Measurements from ENCODE around the gene ARHGEF1. TPM values are rescaled to one million over a fixed set of nuclear protein-coding genes. Genes with fewer than 3 reads are reported as not detected.

Gene ARHGEF1
- total RNA-seq, 1 donor from 2014 or later: 10.9 TPM

DNA sequence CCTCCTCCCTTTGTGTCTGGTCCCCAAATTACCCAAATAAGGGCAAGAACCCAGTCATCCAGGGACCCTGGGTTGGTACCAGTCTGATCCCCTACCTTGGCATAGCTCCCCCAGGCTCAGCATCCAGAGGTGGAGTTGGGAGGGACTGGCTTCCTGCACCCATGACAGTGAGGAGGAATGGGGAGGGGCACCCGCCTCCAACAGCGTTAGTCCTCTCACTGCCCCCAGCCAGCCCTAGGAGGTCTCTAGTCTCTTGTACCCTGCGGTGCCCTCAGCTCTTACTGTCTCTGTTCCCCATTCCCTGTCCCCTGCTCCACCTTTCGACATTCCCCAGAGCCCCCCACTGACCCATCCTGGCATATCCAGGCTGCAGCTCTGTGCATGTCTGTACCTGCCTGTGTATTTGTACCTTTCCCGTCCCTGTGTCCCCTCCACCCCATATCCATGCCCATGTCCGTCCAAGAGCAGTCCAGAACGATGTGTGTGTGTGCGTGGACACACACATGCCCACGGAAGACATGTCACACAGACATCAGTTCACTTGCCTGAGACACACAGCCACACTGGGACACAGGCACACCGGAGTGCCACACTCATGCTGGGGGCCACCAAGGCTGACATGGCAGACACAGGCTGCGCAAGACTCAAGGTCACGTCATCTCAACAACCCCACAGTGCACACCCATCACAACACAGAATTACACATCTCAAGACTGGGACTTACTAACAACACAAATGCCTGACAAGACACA is 27.4 kb downstream of the ARHGEF1 start:
- no peak for TF ChIP-seq EZH2phosphoT487 (IDR thresholded peaks at IDR 0.05)
- TF ChIP-seq, protein P1, sequence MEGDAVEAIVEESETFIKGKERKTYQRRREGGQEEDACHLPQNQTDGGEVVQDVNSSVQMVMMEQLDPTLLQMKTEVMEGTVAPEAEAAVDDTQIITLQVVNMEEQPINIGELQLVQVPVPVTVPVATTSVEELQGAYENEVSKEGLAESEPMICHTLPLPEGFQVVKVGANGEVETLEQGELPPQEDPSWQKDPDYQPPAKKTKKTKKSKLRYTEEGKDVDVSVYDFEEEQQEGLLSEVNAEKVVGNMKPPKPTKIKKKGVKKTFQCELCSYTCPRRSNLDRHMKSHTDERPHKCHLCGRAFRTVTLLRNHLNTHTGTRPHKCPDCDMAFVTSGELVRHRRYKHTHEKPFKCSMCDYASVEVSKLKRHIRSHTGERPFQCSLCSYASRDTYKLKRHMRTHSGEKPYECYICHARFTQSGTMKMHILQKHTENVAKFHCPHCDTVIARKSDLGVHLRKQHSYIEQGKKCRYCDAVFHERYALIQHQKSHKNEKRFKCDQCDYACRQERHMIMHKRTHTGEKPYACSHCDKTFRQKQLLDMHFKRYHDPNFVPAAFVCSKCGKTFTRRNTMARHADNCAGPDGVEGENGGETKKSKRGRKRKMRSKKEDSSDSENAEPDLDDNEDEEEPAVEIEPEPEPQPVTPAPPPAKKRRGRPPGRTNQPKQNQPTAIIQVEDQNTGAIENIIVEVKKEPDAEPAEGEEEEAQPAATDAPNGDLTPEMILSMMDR (IDR thresholded peaks at IDR 0.05): no peak
- no peak for TF ChIP-seq EZH2 (IDR thresholded peaks at IDR 0.05)
- H3K27ac ChIP-seq: no peak overlapping the region
- no peaks in the 10 kb centered on the region for H3K9me3 Mint-ChIP-seq
- no peak overlapping the region for H3K4me3 Mint-ChIP-seq
- no peak overlapping the region for H3K27ac Mint-ChIP-seq
- peaks cover 4% of the 10 kb centered on the region for H3K4me1 Mint-ChIP-seq
- no peaks in the 10 kb centered on the region for H3K9me3 ChIP-seq (ENCODE audit: low read depth)
- H3K27me3 Mint-ChIP-seq (ENCODE audit: insufficient read depth, low read depth): peaks cover 36% of the 10 kb centered on the region
- no peak overlapping the region for H2AFZ ChIP-seq (replicated peaks)
- no peak overlapping the region for H3K9ac ChIP-seq
- no peaks in the 10 kb centered on the region for H3K36me3 ChIP-seq
- H4K20me1 ChIP-seq (ENCODE audit: low read depth): peaks cover 26% of the 10 kb centered on the region
- no peaks in the 10 kb centered on the region for H3K79me2 ChIP-seq (ENCODE audit: low read depth)
- no peak overlapping the region for H3K4me3 ChIP-seq
- peaks cover 68% of the 10 kb centered on the region for H3K27me3 ChIP-seq
- no peaks in the 10 kb centered on the region for H3K36me3 Mint-ChIP-seq
- H3F3A ChIP-seq (ENCODE audit: low read depth): no peaks in the 10 kb centered on the region
- DNase-seq (ENCODE audit: low spot score): no peak
- H3K4me1 ChIP-seq: peaks cover 8% of the 10 kb centered on the region
- no peak overlapping the region for H3K4me2 ChIP-seq

DNA sequence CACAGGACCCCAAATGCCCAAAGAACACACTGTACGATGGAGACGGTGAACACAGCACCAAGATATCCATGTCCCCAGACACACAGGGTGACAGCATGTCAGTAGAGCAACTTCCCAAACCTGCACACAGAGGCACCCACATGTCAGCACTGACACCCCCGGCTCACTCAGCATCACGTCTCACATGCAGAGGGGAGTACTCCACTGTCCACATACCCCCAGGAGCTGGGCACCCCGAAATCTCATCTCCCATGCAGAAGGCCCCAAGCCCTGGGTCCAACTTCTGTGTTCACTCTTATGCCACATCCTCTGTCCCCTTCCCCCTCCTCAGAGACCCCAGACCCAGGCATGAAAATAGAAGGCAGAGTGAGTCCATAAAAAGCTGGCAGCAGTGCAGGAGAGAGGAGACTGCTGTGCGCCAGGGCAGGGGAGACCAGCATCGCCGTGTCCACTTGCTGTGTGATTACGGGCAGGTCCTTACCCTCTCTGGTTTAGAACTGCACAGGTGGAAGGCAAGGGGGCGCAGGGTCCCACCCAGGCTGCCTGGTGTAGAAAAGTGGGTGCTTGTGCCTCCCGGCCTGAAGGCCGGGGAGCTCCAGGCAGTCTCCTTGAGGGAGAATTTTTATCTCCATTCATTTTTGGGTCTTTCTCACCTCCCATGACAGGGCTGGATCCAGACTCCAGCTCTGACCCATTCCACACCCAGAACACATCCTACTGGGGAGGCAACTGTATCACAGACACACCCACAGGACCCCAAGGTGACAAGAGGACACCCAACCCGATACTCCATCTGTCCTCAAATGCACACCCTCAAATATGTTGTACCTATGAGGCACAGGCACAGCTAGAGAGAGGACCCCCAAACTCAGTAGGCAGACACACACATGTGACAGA is 28.3 kb downstream of the ARHGEF1 start:
- Histone ChIP-seq H3K36me3 (no peaks in the 10 kb centered on the region), H3K4me1 (peaks cover 8% of the 10 kb centered on the region), H3K9me3 (ENCODE audit: low read depth) (no peaks in the 10 kb centered on the region), H3K9ac (no peak overlapping the region), H3K4me2 (no peak overlapping the region), H3K27me3 (peaks cover 76% of the 10 kb centered on the region), H2AFZ (replicated peaks) (no peak overlapping the region), H3F3A (ENCODE audit: low read depth) (no peaks in the 10 kb centered on the region), H4K20me1 (ENCODE audit: low read depth) (peaks cover 26% of the 10 kb centered on the region), H3K79me2 (ENCODE audit: low read depth) (no peaks in the 10 kb centered on the region), H3K27ac (no peak overlapping the region), H3K4me3 (no peak overlapping the region)
- Mint-ChIP-seq H3K9me3 (no peaks in the 10 kb centered on the region), H3K4me3 (peak overlapping the region; percentile 52), H3K36me3 (no peaks in the 10 kb centered on the region), H3K27me3 (ENCODE audit: insufficient read depth, low read depth) (peaks cover 36% of the 10 kb centered on the region), H3K27ac (no peak overlapping the region), H3K4me1 (peaks cover 4% of the 10 kb centered on the region)
- TF ChIP-seq EZH2 (IDR thresholded peaks at IDR 0.05) (no peak), EZH2phosphoT487 (IDR thresholded peaks at IDR 0.05) (no peak)
- TF ChIP-seq, protein P1 (IDR thresholded peaks at IDR 0.05): no peak
- no peak for DNase-seq (ENCODE audit: low spot score)

DNA sequence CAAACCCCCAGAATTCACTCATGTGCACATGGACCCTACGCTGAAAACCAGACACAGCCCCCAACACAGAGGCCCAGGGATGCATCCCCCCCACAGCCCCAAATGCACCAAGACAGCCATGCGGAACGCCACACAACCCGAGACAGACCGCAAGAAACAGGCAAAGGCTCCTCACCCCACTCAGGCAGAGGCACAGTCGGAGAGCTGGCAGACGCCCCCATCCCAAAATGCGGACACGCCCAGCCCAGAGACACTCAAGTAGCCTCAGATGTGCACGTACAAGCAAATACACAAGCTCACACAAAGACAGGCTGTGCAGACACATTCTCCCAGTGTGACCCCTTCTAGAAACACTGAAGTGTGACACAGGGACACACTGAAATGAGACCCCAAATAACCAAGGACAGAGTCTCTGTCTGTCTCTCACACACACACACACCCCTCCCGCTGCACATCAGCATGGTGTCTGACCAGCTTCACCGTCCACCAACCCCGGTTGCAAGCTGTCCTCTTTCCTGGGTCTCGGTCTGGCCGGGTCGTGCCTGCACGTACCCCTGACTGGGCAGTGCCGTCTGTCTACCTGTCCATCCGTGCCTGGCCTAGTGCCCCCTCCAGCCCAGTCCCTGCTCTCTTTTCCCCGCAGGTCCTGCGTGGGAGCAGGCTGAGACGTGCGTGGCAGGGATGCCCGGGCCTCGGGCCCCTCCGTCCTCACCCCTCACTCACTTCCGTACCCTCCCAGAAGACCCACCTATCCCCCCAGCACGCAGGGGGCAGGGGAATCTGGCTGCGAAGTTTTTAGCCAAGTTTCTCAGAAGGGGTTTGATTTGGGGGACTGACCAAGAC is 29.1 kb downstream of the ARHGEF1 start:
- Histone ChIP-seq H4K20me1 (ENCODE audit: low read depth) (peaks cover 26% of the 10 kb centered on the region), H2AFZ (replicated peaks) (no peak overlapping the region), H3K9me3 (ENCODE audit: low read depth) (no peaks in the 10 kb centered on the region), H3K4me2 (peak overlapping the region; percentile 73), H3K4me1 (peaks cover 8% of the 10 kb centered on the region), H3K9ac (no peak overlapping the region), H3K36me3 (no peaks in the 10 kb centered on the region), H3K4me3 (peak overlapping the region; percentile 29), H3K27ac (no peak overlapping the region), H3K79me2 (ENCODE audit: low read depth) (no peaks in the 10 kb centered on the region), H3K27me3 (peaks cover 85% of the 10 kb centered on the region), H3F3A (ENCODE audit: low read depth) (no peaks in the 10 kb centered on the region)
- Mint-ChIP-seq H3K27ac (no peak overlapping the region), H3K36me3 (no peaks in the 10 kb centered on the region), H3K4me3 (peak overlapping the region; percentile 52), H3K4me1 (peaks cover 4% of the 10 kb centered on the region), H3K9me3 (no peaks in the 10 kb centered on the region), H3K27me3 (ENCODE audit: insufficient read depth, low read depth) (peaks cover 34% of the 10 kb centered on the region)
- TF ChIP-seq EZH2phosphoT487 (IDR thresholded peaks at IDR 0.05) (peak; percentile 8), EZH2 (IDR thresholded peaks at IDR 0.05) (peak; percentile 11)
- TF ChIP-seq, protein P1 (IDR thresholded peaks at IDR 0.05): no peak
- DNase-seq (ENCODE audit: low spot score): no peak

Measured in neural progenitor cell (in vitro differentiated cells).